Lung (tissue), 12 donors: ENCODE results near the gene NDC1. TPM values are rescaled to one million over a fixed set of nuclear protein-coding genes. Genes with fewer than 3 reads are reported as not detected.

Source experiments
- ATAC-seq: fragments of 200-7000 bp; cut with Tn5 transposase; one replicate; pipeline ENCODE4 v1.9.1; 2020; ENCODE audit warnings: moderate number of reproducible peaks; ENCODE audit not compliant: insufficient read depth, low FRiP score
- DNase-seq, 3 donors: peaks; one replicate each; pipeline ENCODE4 v3.0.0-alpha.2; 2013 to 2017
- H3K27ac ChIP-seq, 2 donors: one replicate each; pipeline ENCODE4 v1.5.1; 2013; ENCODE audit warnings: mild to moderate bottlenecking in 2 of 2, moderate library complexity in 2 of 2, control low read depth in 1 of 2, inconsistent platforms in 1 of 2, low read depth in 1 of 2, low read length in 1 of 2
- H3K27me3 ChIP-seq, 3 donors: one replicate each; pipeline ENCODE4 v1.5.1; 2013; ENCODE audit warnings: low read length in 2 of 3; ENCODE audit not compliant: control insufficient read depth in 3 of 3, insufficient read depth in 3 of 3
- H3K36me3 ChIP-seq, 4 donors: one replicate each; pipeline ENCODE4 v1.5.1; 2013; ENCODE audit warnings: low read length in 4 of 4, mild to moderate bottlenecking in 1 of 4, moderate library complexity in 1 of 4; ENCODE audit not compliant: control insufficient read depth in 4 of 4, insufficient read depth in 4 of 4
- H3K4me1 ChIP-seq, 5 donors: one replicate each; pipeline ENCODE4 v1.5.1; 2013; ENCODE audit warnings: low read length in 5 of 5, mild to moderate bottlenecking in 2 of 5, moderate library complexity in 1 of 5; ENCODE audit not compliant: control insufficient read depth in 5 of 5, insufficient read depth in 5 of 5
- H3K4me3 ChIP-seq: one replicate; pipeline ENCODE4 v1.5.1; 2013; ENCODE audit warnings: mild to moderate bottlenecking, control low read depth, moderate library complexity
- H3K9ac ChIP-seq, 2 donors: one replicate each; pipeline ENCODE4 v1.5.1; 2013; ENCODE audit warnings: low read length in 2 of 2, control low read depth in 1 of 2; ENCODE audit not compliant: insufficient read depth in 1 of 2
- H3K9me3 ChIP-seq, 4 donors: one replicate each; pipeline ENCODE4 v1.5.1; 2013; ENCODE audit warnings: low read length in 3 of 4, mild to moderate bottlenecking in 1 of 4, moderate library complexity in 1 of 4; ENCODE audit not compliant: control insufficient read depth in 4 of 4, insufficient read depth in 3 of 4
- WGBS, 2 donors: extraction: QIAGEN DNeasy Blood & Tissue Kit; methylation state at CpG; one replicate each; pipeline ENCODE4 v1.1.7; 2013; 5-methylcytosine and 5-hydroxymethylcytosine counted together
- polyA plus RNA-seq, 2 donors: library from polyadenylated mRNA; stranded (reverse); fragments of 200-250 nt; gene quantifications; one replicate each; pipeline ENCODE4 v1.2.1, GENCODE V29; 2013
- total RNA-seq, 2 donors: library from RNA; depleted of rRNA in 1 of 2; stranded (reverse); fragments of >200 nt in 1 of 2; gene quantifications; one replicate each; pipeline ENCODE4 v1.2.1, GENCODE V29; 2014 to 2021
- TF ChIP-seq, protein P1 (sequence below): IDR thresholded peaks from 2 replicates; pipeline ENCODE4 v1.5.1; 2012; ENCODE audit warnings: mild to moderate bottlenecking; ENCODE audit errors: control extremely low read depth, extremely low read depth
- donor health status: control.
- donor health status: control.
- donor health status: Bipolar disorder and iron deficiency.
- donor health status: healthy.
- donor health status: DM: yes; HTN: yes; CAD: no.

The NDC1 gene
- total and polyA plus RNA-seq, 4 donors, result 3.9 to 16.7 (median 7.6) TPM

DNA sequence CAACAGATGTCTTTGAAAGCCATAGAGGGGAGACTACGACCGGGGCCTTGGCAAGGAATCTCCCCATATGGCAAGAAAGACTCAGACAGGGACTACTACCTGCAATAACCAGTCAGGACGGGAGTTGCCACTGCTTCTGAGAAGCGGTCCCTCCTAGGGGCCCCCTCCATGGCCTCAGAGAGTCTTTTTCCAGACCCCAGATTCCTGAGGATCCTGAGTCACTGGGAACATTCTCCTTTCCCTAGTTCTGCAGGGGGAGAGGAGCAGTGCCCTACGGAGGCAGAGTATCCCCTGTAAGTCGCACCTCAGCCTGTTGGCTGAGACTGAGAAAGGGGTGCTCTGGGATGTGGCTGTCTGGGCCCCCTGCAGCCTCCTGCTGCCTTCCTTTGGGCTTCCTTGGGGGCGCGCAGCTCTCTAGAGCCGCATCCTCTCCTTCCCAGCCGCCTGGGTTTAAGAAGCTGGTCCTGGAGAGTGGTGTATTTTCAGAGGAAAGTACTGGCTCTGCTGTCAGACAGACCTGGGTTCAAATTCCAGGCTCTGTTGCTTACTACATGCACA, 107.0 kb downstream of the NDC1 start:
- Histone ChIP-seq H3K27me3 (peaks cover 0 to 53% (median 22%) of the 10 kb centered on the region in 3 donors), H3K27ac (no peak overlapping the region), H3K9me3 (peaks cover 0 to 2% (median 0%) of the 10 kb centered on the region in 4 donors), H3K36me3 (no peaks in the 10 kb centered on the region), H3K9ac (no peak overlapping the region), H3K4me3 (no peak overlapping the region), H3K4me1 (no peaks in the 10 kb centered on the region)
- no peak for DNase-seq
- 87 to 92% methylated on average over 10 of the region's 10 CpGs for WGBS, 2 donors
- TF ChIP-seq, protein P1, sequence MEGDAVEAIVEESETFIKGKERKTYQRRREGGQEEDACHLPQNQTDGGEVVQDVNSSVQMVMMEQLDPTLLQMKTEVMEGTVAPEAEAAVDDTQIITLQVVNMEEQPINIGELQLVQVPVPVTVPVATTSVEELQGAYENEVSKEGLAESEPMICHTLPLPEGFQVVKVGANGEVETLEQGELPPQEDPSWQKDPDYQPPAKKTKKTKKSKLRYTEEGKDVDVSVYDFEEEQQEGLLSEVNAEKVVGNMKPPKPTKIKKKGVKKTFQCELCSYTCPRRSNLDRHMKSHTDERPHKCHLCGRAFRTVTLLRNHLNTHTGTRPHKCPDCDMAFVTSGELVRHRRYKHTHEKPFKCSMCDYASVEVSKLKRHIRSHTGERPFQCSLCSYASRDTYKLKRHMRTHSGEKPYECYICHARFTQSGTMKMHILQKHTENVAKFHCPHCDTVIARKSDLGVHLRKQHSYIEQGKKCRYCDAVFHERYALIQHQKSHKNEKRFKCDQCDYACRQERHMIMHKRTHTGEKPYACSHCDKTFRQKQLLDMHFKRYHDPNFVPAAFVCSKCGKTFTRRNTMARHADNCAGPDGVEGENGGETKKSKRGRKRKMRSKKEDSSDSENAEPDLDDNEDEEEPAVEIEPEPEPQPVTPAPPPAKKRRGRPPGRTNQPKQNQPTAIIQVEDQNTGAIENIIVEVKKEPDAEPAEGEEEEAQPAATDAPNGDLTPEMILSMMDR, result no peak
- no peak for ATAC-seq

DNA sequence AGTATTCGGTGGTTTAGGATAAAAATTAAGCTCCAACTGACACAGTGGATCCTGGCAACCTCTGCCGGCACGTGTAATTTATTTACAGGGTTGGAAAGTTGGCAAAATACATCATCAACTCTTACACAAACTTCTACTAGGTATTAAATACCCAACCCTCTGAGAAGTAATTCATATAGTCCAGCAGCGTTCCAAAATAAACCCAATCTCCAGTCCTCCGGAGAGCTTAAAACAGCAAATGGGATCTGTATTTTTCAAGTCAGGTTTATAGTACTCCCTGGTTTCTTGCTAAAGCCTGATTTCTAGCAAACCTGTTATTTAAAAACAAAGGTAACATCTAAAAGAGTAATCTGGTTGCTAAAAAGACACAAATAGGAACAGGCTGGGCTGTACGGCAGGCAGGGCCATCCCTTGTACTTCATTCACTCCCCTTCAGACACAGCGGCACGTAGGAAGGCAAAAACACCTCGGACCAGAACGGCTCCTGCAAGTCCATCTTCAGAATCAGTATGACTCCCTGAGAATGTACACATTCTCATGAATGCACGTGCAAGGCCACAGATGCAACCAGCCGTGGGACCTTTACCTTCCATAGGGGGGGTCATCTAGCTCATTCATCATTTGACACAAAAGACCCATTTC, 107.8 kb downstream of the NDC1 start:
- Histone ChIP-seq H3K4me3 (no peak overlapping the region), H3K4me1 (no peaks in the 10 kb centered on the region), H3K36me3 (no peaks in the 10 kb centered on the region), H3K9ac (no peak overlapping the region), H3K27ac (no peak overlapping the region), H3K27me3 (peaks cover 0 to 48% (median 15%) of the 10 kb centered on the region in 3 donors), H3K9me3 (peaks cover 0 to 2% (median 0%) of the 10 kb centered on the region in 4 donors)
- TF ChIP-seq, protein P1, result no peak
- ATAC-seq (no peak), DNase-seq (no peak)
- 83 to 93% methylated on average over 12 of the region's 12 CpGs for WGBS, 2 donors

DNA sequence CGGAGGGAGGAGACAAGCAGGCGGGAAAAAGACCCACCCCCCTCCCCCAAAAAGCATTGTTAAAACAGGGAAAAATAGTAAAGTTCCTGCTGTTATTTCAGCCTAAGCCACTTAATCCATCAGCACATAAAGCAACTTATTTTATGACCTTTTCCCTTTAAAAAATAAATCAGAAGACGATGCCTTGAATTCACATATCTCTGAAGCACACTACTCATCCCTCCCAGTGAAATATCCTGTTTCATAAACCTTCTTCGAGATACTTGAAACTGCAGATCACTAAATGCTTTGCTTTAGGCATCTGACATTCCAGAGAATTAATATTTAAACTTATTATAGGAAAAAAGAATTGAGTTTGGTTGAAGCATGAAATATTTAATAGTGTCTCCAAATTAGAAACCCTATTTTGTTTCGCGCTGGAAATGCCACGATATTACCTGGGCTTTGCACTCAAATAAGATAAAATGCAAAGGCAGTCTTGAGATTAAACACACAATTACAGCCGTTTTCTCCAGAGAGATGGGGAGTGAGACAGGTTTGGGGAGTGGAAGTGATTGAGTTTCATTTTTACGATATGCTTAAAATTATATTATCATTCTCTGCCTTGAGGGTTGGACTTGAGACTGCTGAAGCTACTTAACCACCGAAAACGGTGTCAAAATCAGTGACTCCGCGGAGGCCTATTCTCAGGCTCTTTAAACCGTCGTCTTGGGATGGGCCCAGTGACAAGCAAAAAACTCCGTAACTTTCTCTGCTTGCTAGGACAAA, 108.5 kb downstream of the NDC1 start:
- H3K27me3 ChIP-seq, result peaks cover 0 to 47% (median 8%) of the 10 kb centered on the region in 3 donors
- peaks cover 0 to 2% (median 0%) of the 10 kb centered on the region in 4 donors for H3K9me3 ChIP-seq
- H3K36me3 ChIP-seq, result no peaks in the 10 kb centered on the region
- TF ChIP-seq, protein P1, result no peak
- no peak overlapping the region for H3K4me3 ChIP-seq
- no peak overlapping the region for H3K27ac ChIP-seq
- WGBS, 2 donors, result 81 to 90% methylated on average over 16 of the region's 16 CpGs
- ATAC-seq (no peak), DNase-seq (no peak)
- H3K4me1 ChIP-seq, result no peaks in the 10 kb centered on the region
- H3K9ac ChIP-seq, result no peak overlapping the region
